WERI-Rb-1 (cell line): ENCODE results near the gene DENND5A.

ENCODE experiments used
- DNase-seq: peaks from one replicate; pipeline ENCODE4 v3.0.0-alpha.2; 2020
- H3K27ac ChIP-seq: fragments of 250-450 bp; sonication (Bioruptor Pico); 2 replicates; pipeline ENCODE4 v1.5.1; 2020; ENCODE audit warnings: mild to moderate bottlenecking, moderate library complexity
- H3K27me3 ChIP-seq: fragments of 250-450 bp; sonication (Bioruptor Pico); 2 replicates; pipeline ENCODE4 v1.5.1; 2021; ENCODE audit warnings: mild to moderate bottlenecking, low read depth, moderate library complexity; ENCODE audit not compliant: insufficient read depth, severe bottlenecking
- H3K36me3 ChIP-seq: fragments of 250-450 bp; sonication (Bioruptor Pico); 2 replicates; pipeline ENCODE4 v1.5.1; 2020; ENCODE audit warnings: mild to moderate bottlenecking, moderate library complexity
- H3K4me3 ChIP-seq: 2 replicates; pipeline ENCODE4 v1.5.1; 2011; ENCODE audit warnings: low read depth, mild to moderate bottlenecking, control low read depth, low read length
- H3K9me3 ChIP-seq: fragments of 250-450 bp; sonication (Bioruptor Pico); 2 replicates; pipeline ENCODE4 v1.5.1; 2021; ENCODE audit warnings: mild to moderate bottlenecking, moderate library complexity; ENCODE audit not compliant: severe bottlenecking
- TF ChIP-seq, protein P1 (sequence below): IDR thresholded peaks from 2 replicates; pipeline ENCODE4 v1.5.1; 2011; ENCODE audit warnings: low read depth, mild to moderate bottlenecking, control low read depth, inconsistent platforms, low read length

Gene DENND5A

DNA sequence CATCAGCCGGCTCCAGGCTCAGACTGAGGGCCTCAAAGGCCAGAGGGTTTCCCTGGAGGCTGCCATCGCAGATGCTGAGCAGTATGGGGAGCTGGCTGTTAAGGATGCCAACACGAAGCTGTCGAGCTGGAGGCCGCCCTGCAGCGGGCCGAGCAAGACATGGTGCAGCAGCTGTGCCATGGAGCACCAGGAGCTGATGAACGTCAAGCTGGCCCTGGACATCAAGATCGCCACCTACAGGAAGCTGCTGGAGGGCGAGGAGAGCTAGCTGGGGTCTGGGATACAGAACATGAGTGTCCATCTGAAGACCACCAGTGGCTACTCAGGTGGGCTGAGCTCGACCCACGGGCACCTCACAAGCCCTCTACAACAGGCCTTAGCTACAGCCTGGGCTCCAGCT, 169.7 kb downstream of the DENND5A start:
- TF ChIP-seq, protein P1, sequence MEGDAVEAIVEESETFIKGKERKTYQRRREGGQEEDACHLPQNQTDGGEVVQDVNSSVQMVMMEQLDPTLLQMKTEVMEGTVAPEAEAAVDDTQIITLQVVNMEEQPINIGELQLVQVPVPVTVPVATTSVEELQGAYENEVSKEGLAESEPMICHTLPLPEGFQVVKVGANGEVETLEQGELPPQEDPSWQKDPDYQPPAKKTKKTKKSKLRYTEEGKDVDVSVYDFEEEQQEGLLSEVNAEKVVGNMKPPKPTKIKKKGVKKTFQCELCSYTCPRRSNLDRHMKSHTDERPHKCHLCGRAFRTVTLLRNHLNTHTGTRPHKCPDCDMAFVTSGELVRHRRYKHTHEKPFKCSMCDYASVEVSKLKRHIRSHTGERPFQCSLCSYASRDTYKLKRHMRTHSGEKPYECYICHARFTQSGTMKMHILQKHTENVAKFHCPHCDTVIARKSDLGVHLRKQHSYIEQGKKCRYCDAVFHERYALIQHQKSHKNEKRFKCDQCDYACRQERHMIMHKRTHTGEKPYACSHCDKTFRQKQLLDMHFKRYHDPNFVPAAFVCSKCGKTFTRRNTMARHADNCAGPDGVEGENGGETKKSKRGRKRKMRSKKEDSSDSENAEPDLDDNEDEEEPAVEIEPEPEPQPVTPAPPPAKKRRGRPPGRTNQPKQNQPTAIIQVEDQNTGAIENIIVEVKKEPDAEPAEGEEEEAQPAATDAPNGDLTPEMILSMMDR, result peak; percentile 72

DNA sequence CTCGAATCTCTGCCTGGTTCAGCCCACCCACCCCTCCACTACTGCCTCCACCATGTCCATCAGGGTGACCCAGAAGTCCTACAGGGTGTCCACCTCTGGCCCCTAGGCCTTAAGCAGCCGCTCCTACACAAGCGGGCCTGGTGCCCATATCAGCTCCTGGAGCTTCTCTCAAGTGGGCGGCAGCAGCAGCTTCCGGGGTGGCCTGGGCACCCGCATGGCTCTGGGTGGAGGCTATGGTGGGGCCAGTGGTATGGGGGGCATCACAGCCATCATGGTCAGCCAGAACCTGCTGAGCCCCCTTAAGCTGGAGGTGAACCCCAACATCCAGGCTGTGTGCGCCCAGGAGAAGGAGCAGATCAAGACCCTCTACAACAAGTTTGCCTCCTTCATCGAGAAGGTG, 170.7 kb downstream of the DENND5A start:
- TF ChIP-seq, protein P1, result no peak
- Histone ChIP-seq H3K36me3 (no peaks in the 10 kb centered on the region), H3K9me3 (no peaks in the 10 kb centered on the region), H3K4me3 (no peak overlapping the region), H3K27me3 (peaks cover 3% of the 10 kb centered on the region), H3K27ac (no peak overlapping the region)
- no peak for DNase-seq

More for the DNA sequence above, 169.7 kb downstream of the DENND5A start:
- no peak overlapping the region for H3K27ac ChIP-seq
- peak; percentile 37 for DNase-seq
- H3K4me3 ChIP-seq, result no peak overlapping the region
- no peaks in the 10 kb centered on the region for H3K9me3 ChIP-seq
- H3K36me3 ChIP-seq, result no peaks in the 10 kb centered on the region
- H3K27me3 ChIP-seq, result peaks cover 2% of the 10 kb centered on the region

DNA sequence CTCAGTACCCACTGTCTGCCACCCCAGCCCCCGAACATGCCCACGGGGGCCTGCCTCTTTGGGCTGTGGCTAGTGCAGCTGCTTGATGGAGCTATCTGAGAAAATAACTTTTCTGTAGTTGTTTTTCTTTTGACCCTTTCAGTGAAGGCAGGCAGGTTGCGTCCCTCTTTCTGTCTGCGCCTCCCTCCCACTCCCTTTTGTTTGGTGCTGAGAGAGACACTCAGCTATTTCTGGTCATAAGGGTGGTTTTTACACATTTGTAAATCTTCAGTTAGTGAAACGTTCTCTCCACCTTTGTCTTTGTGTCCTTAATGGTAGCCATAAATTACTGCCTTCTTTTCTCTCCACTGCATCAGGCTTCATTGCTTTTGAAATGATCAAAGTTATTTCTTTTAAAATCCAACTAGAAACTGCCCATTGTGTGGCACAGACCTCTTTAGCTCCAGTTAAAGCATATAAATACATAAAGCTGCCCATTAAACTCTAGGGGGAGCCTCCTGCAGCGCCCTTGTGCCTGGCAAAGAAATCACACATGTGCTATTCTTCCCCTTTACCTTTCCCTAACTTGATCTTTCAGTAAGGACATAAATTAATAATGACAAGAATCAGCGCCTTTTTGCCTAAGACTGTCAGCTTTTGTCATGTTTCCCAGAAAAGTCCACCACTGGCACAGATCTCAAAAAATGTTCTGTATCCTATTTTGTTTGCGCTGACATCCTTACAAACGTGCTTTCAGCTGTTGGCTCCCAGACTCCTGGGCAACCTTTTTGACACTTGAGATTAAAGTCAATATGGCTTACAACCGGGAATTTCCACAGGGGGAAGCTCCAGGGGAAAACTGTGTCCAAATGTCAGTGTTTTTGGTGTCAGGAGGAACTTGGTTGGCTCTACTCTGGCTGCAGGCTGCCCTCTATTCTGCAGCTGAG, 172.0 kb downstream of the DENND5A start:
- no peaks in the 10 kb centered on the region for H3K36me3 ChIP-seq
- DNase-seq, result peak; percentile 20
- H3K4me3 ChIP-seq, result no peak overlapping the region
- H3K27me3 ChIP-seq, result peaks cover 3% of the 10 kb centered on the region
- no peaks in the 10 kb centered on the region for H3K9me3 ChIP-seq
- TF ChIP-seq, protein P1, result peak; percentile 32
- no peak overlapping the region for H3K27ac ChIP-seq

DNA sequence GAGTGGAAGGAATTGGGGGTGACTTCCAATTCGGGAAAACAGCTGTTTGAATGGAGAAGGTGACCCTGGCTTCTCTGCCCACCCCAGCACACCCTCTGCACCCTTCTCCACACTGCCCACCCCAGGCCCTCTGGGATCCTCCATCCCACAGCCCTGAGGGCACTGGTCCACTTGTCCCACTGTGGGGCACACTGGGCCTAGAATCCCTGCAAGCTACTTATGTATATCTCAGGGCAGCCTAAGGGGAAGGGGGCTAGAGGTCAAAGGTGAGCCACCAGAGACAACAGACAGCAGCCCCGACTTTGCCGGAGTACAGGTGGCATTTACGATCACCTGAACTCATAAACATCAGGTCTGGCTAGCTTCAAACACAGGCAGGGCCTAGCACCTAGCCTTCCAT, 173.1 kb downstream of the DENND5A start:
- Histone ChIP-seq H3K4me3 (no peak overlapping the region), H3K9me3 (no peaks in the 10 kb centered on the region), H3K27me3 (peaks cover 3% of the 10 kb centered on the region), H3K36me3 (no peaks in the 10 kb centered on the region), H3K27ac (no peak overlapping the region)
- DNase-seq, result no peak
- TF ChIP-seq, protein P1, result no peak

DNA sequence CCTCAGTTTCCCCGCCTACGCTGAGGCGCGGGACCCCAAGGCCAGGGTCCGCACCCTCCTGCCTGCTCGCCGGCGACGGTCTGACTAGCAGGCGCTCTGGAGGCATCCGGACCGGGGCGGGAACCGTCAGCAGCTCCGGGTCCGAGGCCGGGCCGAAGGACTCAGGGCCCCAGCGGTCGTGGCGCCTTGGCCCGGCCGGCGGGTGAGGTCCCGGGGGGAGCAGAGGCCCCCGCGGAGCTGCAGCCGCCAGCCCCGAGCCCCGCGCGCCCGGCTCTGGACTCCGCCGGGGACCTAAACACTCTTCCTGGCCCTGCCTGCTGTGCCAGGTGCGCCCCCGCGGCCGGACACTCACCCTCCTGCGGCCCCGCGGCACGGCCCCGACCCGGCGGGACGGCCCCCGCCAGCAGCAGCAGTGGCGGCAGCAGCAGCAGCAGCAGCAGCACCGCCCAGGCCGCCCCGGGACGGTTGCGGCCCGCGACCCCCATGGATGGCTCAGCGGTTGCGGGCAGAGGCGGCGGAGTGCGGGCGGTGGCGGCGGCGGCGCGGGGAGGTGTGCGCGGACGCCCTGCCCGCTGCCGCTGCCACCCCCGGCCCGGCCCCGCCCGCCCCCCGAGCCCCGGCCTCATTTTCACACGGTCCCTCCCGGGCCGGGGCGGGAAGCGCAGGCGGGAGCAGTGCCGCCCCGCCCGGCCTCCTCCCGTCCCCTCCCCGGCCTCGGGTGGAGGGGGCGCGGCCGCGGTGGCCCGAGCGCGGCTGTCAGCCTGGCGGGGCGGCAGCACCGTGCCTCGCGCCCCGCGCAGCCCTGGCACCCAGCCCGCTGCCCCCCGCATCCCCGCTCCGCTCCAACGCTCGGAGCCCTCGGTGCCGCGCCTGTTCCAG, 173.9 kb downstream of the DENND5A start, which contains the start of gene SCUBE2:
Gene SCUBE2 (minus strand): TSS at position 556 of the 879 bp plus-strand sequence. CDS start 71 bp downstream, at position 485.
- Histone ChIP-seq H3K9me3 (no peaks in the 10 kb centered on the region), H3K27ac (no peak within 1 kb of the TSS), H3K36me3 (no peaks in the 10 kb centered on the region), H3K4me3 (peak within 1 kb of the TSS; percentile 57), H3K27me3 (peaks cover 3% of the 10 kb centered on the region)
- TF ChIP-seq, protein P1, result no peak
- no peak for DNase-seq
